Dedifferentiated amniotic fluid mesenchymal stem cell (primary cell): ENCODE measurements around the gene RXRG.

Experiments
- DNase-seq: peaks from one replicate; pipeline ENCODE4 v3.0.0-alpha.2; 2016; ENCODE audit errors: extremely low spot score

RXRG gene

GRCh38 chr1:165369255-165369848 lies 75.6 kb downstream of the RXRG start:
- no peak for DNase-seq

- peak; percentile 47 for DNase-seq
These were observed 77.4 kb downstream of the RXRG start for GRCh38 chr1:165367375-165367993.

GRCh38 chr1:165365341-165365740 lies 79.6 kb downstream of the RXRG start:
- no peak for DNase-seq

- DNase-seq, result peak; percentile 51
These were observed 80.3 kb downstream of the RXRG start for GRCh38 chr1:165364568-165365133.

- DNase-seq, result no peak
These were observed 88.0 kb downstream of the RXRG start for GRCh38 chr1:165356876-165357275.

GRCh38 chr1:165355977-165356811 lies 88.7 kb downstream of the RXRG start, which contains the start of gene LMX1A:
LMX1A (minus strand) TSS chr1:165356715; CDS start chr1:165355559, 1,156 bp downstream.
- DNase-seq, result no peak

GRCh38 chr1:165355139-165355976 lies 89.6 kb downstream of the RXRG start:
- no peak for DNase-seq

- no peak for DNase-seq
These were observed 90.2 kb downstream of the RXRG start for GRCh38 chr1:165354739-165355138.

GRCh38 chr1:165353731-165354671 lies 90.9 kb downstream of the RXRG start:
- no peak for DNase-seq

GRCh38 chr1:165352442-165353293 lies 92.3 kb downstream of the RXRG start:
- DNase-seq, result no peak

- no peak for DNase-seq
These were observed 93.0 kb downstream of the RXRG start for GRCh38 chr1:165351863-165352441.
